HG02759 (cell line): ENCODE measurements around the gene HEPH.
"Not testable (repeated sequence)": the region's sequence is repeated elsewhere in the genome, so short reads cannot be mapped to it uniquely, and the experiment has no call there.

Experiments used
- ATAC-seq: cut with Tn5 transposase; IDR thresholded peaks from one replicate; pipeline ENCODE4 v1.9.1; 2021; ENCODE audit warnings: mild to moderate bottlenecking, moderate library complexity; ENCODE audit not compliant: unreplicated experiment

Gene HEPH

DNA sequence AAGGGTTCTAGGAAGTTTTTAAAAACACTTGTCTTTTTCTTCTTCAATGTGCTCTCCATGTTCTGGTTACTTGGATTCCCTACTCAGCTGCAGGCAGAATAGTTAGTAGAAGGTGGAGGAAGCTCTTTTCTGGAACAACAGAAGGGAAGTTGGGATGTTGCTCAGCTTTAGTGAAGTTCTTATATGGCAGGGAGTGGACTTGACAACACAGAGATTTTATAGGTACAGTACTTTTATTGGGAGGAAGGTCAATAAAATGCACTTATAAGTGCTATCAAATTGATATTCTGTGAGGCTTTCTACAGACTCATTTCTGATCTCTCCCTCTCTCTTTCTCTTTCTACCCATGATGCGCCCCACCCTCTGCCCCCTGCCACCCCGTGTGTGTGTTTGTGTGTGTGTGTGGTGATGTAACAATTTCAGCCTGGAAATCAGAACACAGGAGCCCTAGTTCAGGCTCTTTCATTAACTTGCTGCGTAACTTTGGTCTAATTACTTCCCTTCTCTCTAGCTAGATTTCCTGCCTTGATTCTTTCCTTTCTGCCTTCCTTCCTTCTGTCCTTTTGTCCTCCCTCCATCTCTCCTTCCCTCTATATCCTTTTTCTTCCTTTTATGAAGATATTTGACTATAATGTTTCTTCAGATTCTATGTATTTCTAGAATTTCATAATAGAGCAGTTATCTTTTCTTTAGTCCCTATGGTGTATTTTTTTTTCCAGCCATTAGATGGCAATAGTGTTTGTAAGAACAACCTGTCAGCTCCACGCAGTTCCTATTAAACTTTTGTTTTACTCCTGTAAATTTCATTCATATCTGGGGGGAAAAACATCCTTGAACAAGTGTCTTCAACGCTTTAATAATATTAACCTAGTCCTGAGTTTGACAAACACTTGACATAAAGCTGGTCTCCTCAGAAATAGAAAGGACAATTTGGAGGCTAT, 37.1 kb downstream of the HEPH start:
- ATAC-seq: no peak

DNA sequence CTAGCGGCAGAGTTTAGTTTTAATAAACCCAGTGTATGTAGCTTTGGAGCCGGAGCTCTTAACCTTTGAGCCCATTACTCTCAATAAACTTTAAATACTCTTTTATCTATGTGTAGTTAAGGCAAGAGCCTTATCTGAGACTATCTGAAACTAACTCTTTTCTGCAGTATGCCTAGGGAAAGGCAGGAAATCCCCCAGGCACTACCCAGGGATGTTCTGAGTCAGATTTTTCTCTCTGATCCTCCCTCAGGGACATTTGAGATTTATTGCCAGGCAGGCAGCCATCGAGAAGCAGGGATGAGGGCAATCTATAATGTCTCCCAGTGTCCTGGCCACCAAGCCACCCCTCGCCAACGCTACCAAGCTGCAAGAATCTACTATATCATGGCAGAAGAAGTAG, 39.1 kb downstream of the HEPH start:
- ATAC-seq: no peak

DNA sequence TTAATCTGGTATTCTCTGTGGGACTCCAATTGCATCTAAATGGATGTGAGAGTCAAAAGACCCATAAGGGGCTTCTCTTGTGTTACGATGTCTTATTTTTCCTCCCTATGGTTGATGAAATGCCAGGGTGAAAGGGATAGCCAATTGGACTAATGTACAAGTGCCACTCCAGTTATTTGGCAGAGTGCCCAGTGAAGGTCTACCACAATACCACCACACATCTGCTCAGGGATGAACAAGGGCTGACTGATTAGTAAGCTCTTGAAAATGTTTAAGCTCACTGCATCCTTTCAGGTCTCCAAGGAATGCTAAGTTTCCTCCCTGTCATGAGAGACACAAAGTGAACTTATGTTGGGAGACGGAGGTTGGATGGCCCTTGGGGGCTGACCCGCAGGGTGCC, 57.8 kb downstream of the HEPH start:
- no peak for ATAC-seq

DNA sequence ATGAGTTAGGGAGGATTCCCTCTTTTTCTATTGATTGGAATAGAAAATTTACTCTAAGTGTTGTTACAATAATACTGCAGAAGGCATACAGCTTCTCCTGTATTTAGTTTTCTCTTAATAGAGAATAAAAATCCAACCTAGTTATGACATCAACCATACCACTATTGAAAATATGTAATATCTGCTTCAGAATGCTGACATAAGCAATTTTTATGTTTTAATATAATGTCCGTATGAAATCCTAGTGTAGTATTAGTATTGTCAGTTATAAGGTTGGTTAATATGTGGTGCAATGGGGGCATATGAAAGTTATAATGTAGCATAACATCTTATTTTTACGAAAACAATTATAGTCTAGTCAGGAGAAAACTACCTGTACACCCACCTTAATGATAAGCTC, 68.2 kb downstream of the HEPH start:
- ATAC-seq: no peak

DNA sequence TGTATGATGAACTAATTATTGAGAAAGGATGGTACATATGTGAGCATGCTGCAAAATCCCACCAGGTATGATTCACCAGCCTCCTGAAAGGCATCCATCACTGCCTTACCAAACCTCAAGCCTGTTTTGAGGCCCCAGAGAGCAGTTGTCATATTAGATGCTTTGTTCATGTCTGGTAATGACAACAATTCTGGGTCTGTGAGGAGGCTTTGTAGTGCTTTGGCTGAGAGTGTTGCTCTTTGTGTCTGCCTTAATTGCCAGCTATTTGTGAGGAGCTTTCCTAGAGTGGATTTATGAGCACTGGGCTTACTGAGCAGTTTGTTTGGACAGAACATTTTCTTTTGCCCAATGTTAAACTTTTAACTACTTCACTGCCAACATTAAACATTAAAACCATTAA, 69.2 kb downstream of the HEPH start:
- no peak for ATAC-seq

DNA sequence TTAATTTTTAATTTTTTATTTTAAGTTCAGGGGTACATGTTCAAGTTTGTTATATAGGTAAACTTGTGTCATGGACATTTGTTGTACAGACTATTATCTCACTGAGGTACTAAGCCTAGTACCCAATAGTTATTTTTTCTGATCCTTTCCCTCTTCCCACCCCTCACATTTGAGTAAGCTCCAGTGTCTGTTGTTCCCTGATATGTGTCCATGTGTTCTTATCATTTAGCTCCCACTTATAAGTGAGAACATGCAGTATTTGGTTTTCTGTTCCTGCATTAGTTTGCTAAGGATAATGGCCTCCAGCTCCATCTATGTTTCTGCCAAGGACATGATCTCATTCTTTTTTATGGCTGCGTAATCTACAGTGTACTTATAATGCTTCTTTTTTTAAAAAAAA, 69.9 kb downstream of the HEPH start:
- not testable (repeated sequence) for ATAC-seq

DNA sequence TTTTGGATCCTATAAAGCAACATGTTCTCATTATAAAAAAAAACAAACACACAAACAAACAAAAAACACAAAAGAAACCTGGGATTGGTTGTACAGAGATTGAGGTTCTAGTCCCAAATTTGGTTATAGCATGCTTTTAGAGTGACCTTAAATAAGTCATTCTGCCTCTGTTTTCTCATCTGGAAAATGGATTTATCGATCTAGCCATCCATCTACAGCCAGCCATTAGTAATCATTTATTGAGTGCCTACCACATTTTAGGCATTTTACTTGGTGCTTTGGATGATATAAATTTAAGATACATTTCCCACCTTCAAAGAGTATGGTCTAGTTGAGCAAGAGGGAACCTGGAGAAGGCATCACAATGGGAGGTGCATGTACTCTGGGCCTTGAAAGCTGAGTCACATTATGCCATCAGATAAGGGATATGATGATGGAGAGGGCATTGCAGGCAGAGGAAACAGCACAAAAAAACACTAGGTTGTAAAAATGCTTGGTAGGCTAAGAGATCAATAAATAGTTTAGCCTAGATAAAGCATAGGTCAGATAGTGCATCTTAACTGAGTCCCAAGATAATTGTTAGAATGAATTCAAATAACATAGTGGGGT, 91.4 kb downstream of the HEPH start:
- ATAC-seq: no peak

DNA sequence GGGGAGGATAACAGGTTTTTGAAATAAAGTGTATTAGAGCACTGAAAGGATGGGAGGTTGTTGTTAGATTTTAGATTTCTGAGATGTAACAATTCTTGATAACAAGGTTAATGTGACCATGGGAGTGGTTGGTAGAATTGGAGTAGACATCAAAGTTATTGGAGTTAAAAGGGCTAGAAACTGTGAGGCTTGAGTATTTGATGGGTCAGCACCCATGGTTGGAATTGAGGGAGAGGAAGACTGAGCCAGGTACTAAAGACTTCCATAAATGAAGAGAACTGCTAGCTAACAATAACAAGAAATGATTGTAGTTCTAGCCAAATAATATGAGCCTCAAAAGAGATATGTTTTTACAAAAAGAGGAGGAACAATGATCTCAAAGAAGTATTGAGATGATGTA, 98.8 kb downstream of the HEPH start:
- ATAC-seq: no peak
